ENCODE results near the gene IFNA21.
"Not testable (repeated sequence)": the region's sequence is repeated elsewhere in the genome, so short reads cannot be mapped to it uniquely, and the experiment has no call there.

The IFNA21 gene

GRCh38 chr9:21137020-21137419 lies 29.4 kb downstream of the IFNA21 start:
- no peak for DNase-seq

GRCh38 chr9:21135736-21136135 lies 30.7 kb downstream of the IFNA21 start:
- DNase-seq: no peak

GRCh38 chr9:21128186-21128585 lies 38.3 kb downstream of the IFNA21 start:
- DNase-seq: not testable (repeated sequence)

GRCh38 chr9:21121595-21122251 lies 44.7 kb downstream of the IFNA21 start:
- no peak for DNase-seq

GRCh38 chr9:21121079-21121478 lies 45.4 kb downstream of the IFNA21 start:
- DNase-seq: no peak

GRCh38 chr9:21119093-21119770 lies 47.2 kb downstream of the IFNA21 start:
- DNase-seq: no peak
